Trophoblast cell (in vitro differentiated cells and primary cell): ENCODE results near the gene ZFC3H1.
A peak's percentile ranks its signal among the peaks of the same experiment; 100 is the strongest.

Source experiments
- DNase-seq, 2 donors: peaks; one replicate each; pipeline ENCODE4 v3.0.0-alpha.2; 2016
- H2AFZ ChIP-seq: 2 replicates; pipeline ENCODE4 v1.6.1; 2013; ENCODE audit warnings: low read length, moderate library complexity, mild to moderate bottlenecking; ENCODE audit not compliant: insufficient read depth, poor library complexity
- H2AK5ac ChIP-seq: 2 replicates; pipeline ENCODE4 v1.6.1; 2013; ENCODE audit warnings: mild to moderate bottlenecking, low read length
- H2BK120ac ChIP-seq: 2 replicates; pipeline ENCODE4 v1.6.1; 2013; ENCODE audit warnings: low read length, mild to moderate bottlenecking, moderate library complexity; ENCODE audit not compliant: insufficient read depth, poor library complexity
- H2BK12ac ChIP-seq: 2 replicates; pipeline ENCODE4 v1.6.1; 2013; ENCODE audit warnings: mild to moderate bottlenecking, low read length, moderate library complexity
- H2BK5ac ChIP-seq: 2 replicates; pipeline ENCODE4 v1.6.1; 2013; ENCODE audit warnings: low read length, low read depth, moderate library complexity, mild to moderate bottlenecking; ENCODE audit not compliant: poor library complexity
- H3K14ac ChIP-seq: 2 replicates; pipeline ENCODE4 v1.6.1; 2013; ENCODE audit warnings: mild to moderate bottlenecking, low read length
- H3K18ac ChIP-seq: 2 replicates; pipeline ENCODE4 v1.6.1; 2013; ENCODE audit warnings: mild to moderate bottlenecking, low read length
- H3K23ac ChIP-seq: 2 replicates; pipeline ENCODE4 v1.6.1; 2013; ENCODE audit warnings: low read length
- H3K27ac ChIP-seq: 2 replicates; pipeline ENCODE4 v1.5.1; 2013; ENCODE audit warnings: low read depth, mild to moderate bottlenecking, inconsistent platforms, low read length, moderate library complexity
- H3K27me3 ChIP-seq: 2 replicates; pipeline ENCODE4 v1.6.1; 2013; ENCODE audit warnings: inconsistent platforms, mild to moderate bottlenecking, low read length, moderate library complexity; ENCODE audit not compliant: insufficient read depth
- H3K36me3 ChIP-seq, 2 experiments: 1 replicate in 1 of 2; 2 replicates in 1 of 2; pipeline ENCODE4 v1.6.1; 2013; ENCODE audit warnings: low read length in 2 of 2, mild to moderate bottlenecking in 2 of 2, moderate library complexity in 1 of 2; ENCODE audit not compliant: insufficient read depth in 2 of 2, control insufficient read depth in 1 of 2
- H3K4ac ChIP-seq: 2 replicates; pipeline ENCODE4 v1.6.1; 2013; ENCODE audit warnings: low read depth, mild to moderate bottlenecking, low read length, moderate library complexity
- H3K4me1 ChIP-seq, 2 experiments: 1 replicate in 1 of 2; 2 replicates in 1 of 2; pipeline ENCODE4 v1.6.1; 2013; ENCODE audit warnings: low read length in 2 of 2, mild to moderate bottlenecking in 2 of 2, moderate library complexity in 1 of 2; ENCODE audit not compliant: insufficient read depth in 2 of 2, control insufficient read depth in 1 of 2
- H3K4me2 ChIP-seq: 2 replicates; pipeline ENCODE4 v1.6.1; 2013; ENCODE audit warnings: inconsistent platforms, mild to moderate bottlenecking, low read length, moderate library complexity
- H3K4me3 ChIP-seq: 2 replicates; pipeline ENCODE4 v1.5.1; 2013; ENCODE audit warnings: mild to moderate bottlenecking, low read depth, low read length, inconsistent platforms
- H3K79me1 ChIP-seq: one replicate; pipeline ENCODE4 v1.6.1; 2013; ENCODE audit warnings: low read length
- H3K79me2 ChIP-seq: 2 replicates; pipeline ENCODE4 v1.6.1; 2013; ENCODE audit warnings: low read length, mild to moderate bottlenecking; ENCODE audit not compliant: control insufficient read depth, insufficient read depth, poor library complexity
- H3K9ac ChIP-seq: 2 replicates; pipeline ENCODE4 v1.6.1; 2013; ENCODE audit warnings: mild to moderate bottlenecking, low read length
- H3K9me3 ChIP-seq: 2 replicates; pipeline ENCODE4 v1.6.1; 2013; ENCODE audit warnings: low read depth, mild to moderate bottlenecking, control low read depth, inconsistent platforms, low read length; ENCODE audit not compliant: insufficient read depth
- H4K12ac ChIP-seq: 2 replicates; pipeline ENCODE4 v1.6.1; 2013; ENCODE audit warnings: low read depth, mild to moderate bottlenecking, low read length, moderate library complexity
- H4K8ac ChIP-seq: 2 replicates; pipeline ENCODE4 v1.6.1; 2013; ENCODE audit warnings: low read depth, mild to moderate bottlenecking, low read length, moderate library complexity
- H4K91ac ChIP-seq: one replicate; pipeline ENCODE4 v1.6.1; 2013; ENCODE audit warnings: low read depth, mild to moderate bottlenecking, low read length, moderate library complexity
- WGBS: extraction: QIAGEN DNeasy Blood & Tissue Kit; methylation state at CpG from one replicate; pipeline ENCODE4 v1.1.7; 2013; ENCODE audit warnings: missing lambda C conversion rate; ENCODE audit not compliant: insufficient read length, insufficient coverage; ENCODE audit errors: extremely low coverage; 5-methylcytosine and 5-hydroxymethylcytosine counted together

Gene ZFC3H1

GRCh38 chr12:71645268-71645667 is 18.4 kb downstream of the ZFC3H1 start:
- Histone ChIP-seq H3K4me2 (no peak overlapping the region), H3K9me3 (no peaks in the 10 kb centered on the region), H3K79me1 (no peaks in the 10 kb centered on the region), H3K9ac (no peak overlapping the region), H3K27ac (no peak overlapping the region), H3K27me3 (no peaks in the 10 kb centered on the region), H2AK5ac (no peak overlapping the region), H3K4ac (no peak overlapping the region), H3K4me1 (no peaks in the 10 kb centered on the region), H3K14ac (no peak overlapping the region), H2AFZ (no peak overlapping the region), H3K4me3 (no peak overlapping the region), H3K79me2 (no peaks in the 10 kb centered on the region), H4K12ac (no peak overlapping the region), H2BK120ac (no peak overlapping the region), H2BK12ac (no peak overlapping the region), H3K23ac (no peak overlapping the region), H4K91ac (no peak overlapping the region), H3K36me3 (peaks cover 16 to 24% of the 10 kb centered on the region in 2 experiments), H4K8ac (no peak overlapping the region), H2BK5ac (no peak overlapping the region), H3K18ac (no peak overlapping the region)
- WGBS = no CpG with 5 or more reads among the region's 3 CpGs
- no peak for DNase-seq

DNA sequence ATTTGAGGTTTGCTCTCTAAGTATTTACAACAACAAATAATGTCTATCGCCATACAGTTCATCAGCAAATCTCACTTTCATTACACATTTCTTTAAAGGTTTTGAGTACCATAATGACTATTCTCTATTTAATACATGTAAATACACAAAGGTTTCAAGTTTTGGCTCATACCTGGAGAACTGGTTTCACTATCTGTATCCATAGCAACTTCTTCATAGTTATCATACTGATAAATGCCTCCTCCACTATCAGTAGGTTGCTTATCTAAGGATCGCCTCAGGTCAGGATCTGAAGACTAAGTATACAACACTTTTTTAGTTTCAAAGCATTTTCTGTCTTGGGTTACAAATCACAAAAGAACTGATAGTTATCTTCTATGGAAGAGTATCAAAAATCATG is 21.4 kb downstream of the ZFC3H1 start:
- Histone ChIP-seq H2AFZ (no peak overlapping the region), H3K27ac (no peak overlapping the region), H3K4me2 (no peak overlapping the region), H3K4ac (no peak overlapping the region), H3K4me3 (no peak overlapping the region), H4K8ac (no peak overlapping the region), H3K18ac (no peak overlapping the region), H2BK12ac (no peak overlapping the region), H2AK5ac (no peak overlapping the region), H3K14ac (no peak overlapping the region), H2BK120ac (no peak overlapping the region), H3K9ac (no peak overlapping the region), H3K9me3 (no peaks in the 10 kb centered on the region), H3K4me1 (no peaks in the 10 kb centered on the region), H4K91ac (no peak overlapping the region), H3K23ac (no peak overlapping the region), H3K79me1 (no peaks in the 10 kb centered on the region), H2BK5ac (no peak overlapping the region), H3K79me2 (no peaks in the 10 kb centered on the region), H3K27me3 (no peaks in the 10 kb centered on the region), H3K36me3 (peaks cover 19 to 22% of the 10 kb centered on the region in 2 experiments), H4K12ac (no peak overlapping the region)
- WGBS = no CpG with 5 or more reads among the region's 2 CpGs
- peak; percentile 76 to 97 for DNase-seq

DNA sequence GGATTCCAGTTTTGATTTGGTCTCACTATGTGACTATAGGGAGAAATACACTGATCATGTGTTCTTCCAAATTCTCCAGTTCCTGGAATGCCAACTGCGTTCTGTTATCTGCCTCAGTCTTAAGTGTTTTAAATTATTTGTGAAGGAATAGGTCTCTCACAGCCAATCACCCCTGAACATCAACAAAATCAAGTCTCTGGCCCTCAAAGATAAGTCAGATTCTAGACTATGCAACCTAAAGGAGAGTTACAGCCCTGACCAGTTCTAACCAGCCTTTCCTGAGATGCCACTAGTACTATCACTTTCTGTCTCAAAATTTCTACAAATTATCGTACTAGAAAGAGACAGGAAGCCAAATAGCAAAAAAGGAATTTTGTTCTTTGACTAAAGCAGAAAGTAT is 22.3 kb downstream of the ZFC3H1 start:
- no peak overlapping the region for H3K9ac ChIP-seq
- no peak overlapping the region for H2BK12ac ChIP-seq
- peaks cover 18 to 24% of the 10 kb centered on the region in 2 experiments for H3K36me3 ChIP-seq
- H3K27me3 ChIP-seq = no peaks in the 10 kb centered on the region
- H3K4ac ChIP-seq = no peak overlapping the region
- H2BK5ac ChIP-seq = no peak overlapping the region
- H3K79me1 ChIP-seq = no peaks in the 10 kb centered on the region
- no peaks in the 10 kb centered on the region for H3K9me3 ChIP-seq
- H3K4me2 ChIP-seq = no peak overlapping the region
- no peak overlapping the region for H3K14ac ChIP-seq
- H3K79me2 ChIP-seq = no peaks in the 10 kb centered on the region
- no peaks in the 10 kb centered on the region for H3K4me1 ChIP-seq
- no peak overlapping the region for H4K91ac ChIP-seq
- H3K18ac ChIP-seq = no peak overlapping the region
- no peak overlapping the region for H2AFZ ChIP-seq
- no peak overlapping the region for H4K12ac ChIP-seq
- no CpG with 5 or more reads among the region's 2 CpGs for WGBS
- H2AK5ac ChIP-seq = no peak overlapping the region
- no peak overlapping the region for H4K8ac ChIP-seq
- no peak overlapping the region for H2BK120ac ChIP-seq
- no peak overlapping the region for H3K27ac ChIP-seq
- peak in 1 of 2 donors; percentile 7 for DNase-seq
- H3K4me3 ChIP-seq = no peak overlapping the region
- no peak overlapping the region for H3K23ac ChIP-seq

DNA sequence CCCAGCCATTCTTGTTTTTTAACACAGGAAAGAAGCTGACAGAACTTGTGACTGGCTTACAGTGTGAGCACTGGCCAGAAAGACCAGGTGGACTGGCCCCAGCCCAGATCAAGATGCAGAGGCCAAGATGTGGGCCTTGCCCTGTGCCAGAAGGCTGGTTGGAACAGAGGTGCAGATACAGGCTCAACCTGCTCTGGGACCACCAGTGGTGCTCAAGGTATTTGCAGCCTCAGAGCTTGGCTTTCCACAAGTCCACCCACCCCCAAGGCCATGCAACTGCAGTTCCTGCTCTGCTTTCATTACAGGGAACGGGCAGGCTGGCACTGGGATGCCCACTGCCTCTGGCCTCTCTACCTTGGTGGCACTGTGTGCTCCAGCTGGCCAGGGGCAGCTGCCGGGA is 23.3 kb downstream of the ZFC3H1 start:
- peak; percentile 18 to 60 for DNase-seq
- H4K8ac ChIP-seq = no peak overlapping the region
- peak overlapping the region; percentile 30 for H3K23ac ChIP-seq
- no peak overlapping the region for H3K4me3 ChIP-seq
- no peaks in the 10 kb centered on the region for H3K9me3 ChIP-seq
- H2BK12ac ChIP-seq = no peak overlapping the region
- no peak overlapping the region for H3K18ac ChIP-seq
- no peak overlapping the region for H3K14ac ChIP-seq
- H3K36me3 ChIP-seq = peaks cover 18 to 25% of the 10 kb centered on the region in 2 experiments
- H3K79me2 ChIP-seq = no peaks in the 10 kb centered on the region
- no peaks in the 10 kb centered on the region for H3K79me1 ChIP-seq
- no peak overlapping the region for H2AK5ac ChIP-seq
- H3K9ac ChIP-seq = no peak overlapping the region
- no peak overlapping the region for H2AFZ ChIP-seq
- WGBS = no CpG with 5 or more reads among the region's 2 CpGs
- H3K4me2 ChIP-seq = no peak overlapping the region
- no peak overlapping the region for H3K4ac ChIP-seq
- H4K12ac ChIP-seq = no peak overlapping the region
- H4K91ac ChIP-seq = no peak overlapping the region
- H3K27ac ChIP-seq = no peak overlapping the region
- H2BK120ac ChIP-seq = no peak overlapping the region
- no peak overlapping the region for H2BK5ac ChIP-seq
- H3K4me1 ChIP-seq = no peaks in the 10 kb centered on the region
- no peaks in the 10 kb centered on the region for H3K27me3 ChIP-seq
